GM23338 (cell line): Measurements from ENCODE around the gene TENM3. TPM values are rescaled to one million over a fixed set of nuclear protein-coding genes. Genes with fewer than 3 reads are reported as not detected.

Experiments
- ATAC-seq: fragments of 200-7000 bp; cut with Tn5 transposase; 3 replicates; pipeline ENCODE4 v1.9.1; 2020
- DNase-seq: peaks from one replicate; pipeline ENCODE4 v3.0.0-alpha.2; 2015; ENCODE audit warnings: low spot score
- H2AFZ ChIP-seq: fragments of 200-600 bp; sonication (generic); 2 replicates; pipeline ENCODE4 v1.8.0; 2016; ENCODE audit warnings: antibody characterized with exemption, mild to moderate bottlenecking, moderate library complexity
- H3F3A ChIP-seq: fragments of 200-600 bp; sonication (generic); replicated peaks from 2 replicates; pipeline ENCODE4 v1.8.0; 2017; ENCODE audit warnings: antibody characterized with exemption, mixed run types, low read depth
- H3K27ac ChIP-seq: fragments of 200-600 bp; sonication (generic); 2 replicates; pipeline ENCODE4 v1.6.1; 2016; ENCODE audit warnings: low read depth
- H3K27me3 ChIP-seq: fragments of 200-600 bp; sonication (generic); 2 replicates; pipeline ENCODE4 v1.8.0; 2016; ENCODE audit warnings: mild to moderate bottlenecking, mixed run types, moderate library complexity; ENCODE audit not compliant: insufficient read depth
- H3K36me3 ChIP-seq: fragments of 200-600 bp; sonication (generic); 2 replicates; pipeline ENCODE4 v1.8.0; 2016; ENCODE audit warnings: mild to moderate bottlenecking; ENCODE audit not compliant: insufficient read depth
- H3K4me1 ChIP-seq: fragments of 200-600 bp; sonication (generic); 2 replicates; pipeline ENCODE4 v1.8.0; 2016; ENCODE audit warnings: mild to moderate bottlenecking, moderate library complexity; ENCODE audit not compliant: insufficient read depth
- H3K4me2 ChIP-seq: fragments of 200-600 bp; sonication (generic); 2 replicates; pipeline ENCODE4 v1.7.1; 2017; ENCODE audit warnings: mixed run types
- H3K4me3 ChIP-seq: fragments of 200-600 bp; sonication (generic); 2 replicates; pipeline ENCODE4 v1.6.1; 2016; ENCODE audit warnings: mixed run types
- H3K79me2 ChIP-seq: fragments of 200-600 bp; sonication (generic); replicated peaks from 2 replicates; pipeline ENCODE4 v1.8.0; 2017; ENCODE audit warnings: mild to moderate bottlenecking; ENCODE audit not compliant: insufficient read depth
- H3K9me2 ChIP-seq: fragments of 200-600 bp; sonication (generic); 2 replicates; pipeline ENCODE4 v1.8.0; 2017; ENCODE audit not compliant: insufficient read depth
- H4K20me1 ChIP-seq: fragments of 200-600 bp; sonication (generic); replicated peaks from 2 replicates; pipeline ENCODE4 v1.8.0; 2017; ENCODE audit warnings: mild to moderate bottlenecking; ENCODE audit not compliant: insufficient read depth
- H3K27ac Mint-ChIP-seq: 2 replicates; pipeline ENCODE4 v1.8.0; 2020; ENCODE audit warnings: inconsistent platforms, mild to moderate bottlenecking, moderate library complexity, mixed read lengths
- H3K27me3 Mint-ChIP-seq: 3 replicates; pipeline ENCODE4 v1.8.0; 2022; ENCODE audit warnings: low read depth, mild to moderate bottlenecking, moderate library complexity, mixed read lengths, inconsistent platforms; ENCODE audit not compliant: insufficient read depth, poor library complexity
- H3K36me3 Mint-ChIP-seq: 3 replicates; pipeline ENCODE4 v1.8.0; 2021; ENCODE audit warnings: low read depth, mild to moderate bottlenecking, inconsistent platforms, moderate library complexity, mixed read lengths
- H3K4me1 Mint-ChIP-seq: 3 replicates; pipeline ENCODE4 v1.8.0; 2020; ENCODE audit warnings: mild to moderate bottlenecking, inconsistent platforms, mixed read lengths
- H3K4me3 Mint-ChIP-seq: 3 replicates; pipeline ENCODE4 v1.8.0; 2021; ENCODE audit warnings: moderate library complexity, mild to moderate bottlenecking, inconsistent platforms, mixed read lengths
- H3K9me3 Mint-ChIP-seq: 3 replicates; pipeline ENCODE4 v1.8.0; 2020; ENCODE audit warnings: moderate library complexity, mild to moderate bottlenecking, inconsistent platforms, mixed read lengths
- CTCF ChIP-seq, 2 experiments: fragments of 200-600 bp in 1 of 2; sonication (generic) in 1 of 2; conservative IDR thresholded peaks; 2 replicates each; pipeline versions ENCODE4 v1.5.1 to v1.6.1; 2016 to 2017; ENCODE audit warnings: antibody characterized with exemption in 2 of 2, low read depth in 2 of 2, mild to moderate bottlenecking in 2 of 2, moderate library complexity in 1 of 2
- EZH2 ChIP-seq: fragments of 200-600 bp; sonication (generic); IDR thresholded peaks from one replicate; pipeline ENCODE4 v1.8.0; 2017; ENCODE audit warnings: antibody characterized with exemption, mild to moderate bottlenecking, low read depth; ENCODE audit not compliant: unreplicated experiment
- EZH2phosphoT487 ChIP-seq: fragments of 200-600 bp; sonication (generic); IDR thresholded peaks from one replicate; pipeline ENCODE4 v1.8.1; 2018; ENCODE audit warnings: antibody characterized with exemption; ENCODE audit not compliant: unreplicated experiment
- JUNB ChIP-seq: IDR thresholded peaks from one replicate; pipeline ENCODE4 v1.6.1; 2016; ENCODE audit warnings: antibody characterized with exemption; ENCODE audit not compliant: unreplicated experiment
- NANOG ChIP-seq: IDR thresholded peaks from 2 replicates; pipeline ENCODE4 v1.6.1; 2016; ENCODE audit warnings: antibody characterized with exemption, borderline replicate concordance
- REST ChIP-seq: IDR thresholded peaks from one replicate; pipeline ENCODE4 v1.6.1; 2018; ENCODE audit warnings: antibody characterized with exemption; ENCODE audit not compliant: unreplicated experiment
- ZNF462 ChIP-seq: fragments of 250-450 bp; sonication (Bioruptor Pico); IDR thresholded peaks from 2 replicates; pipeline ENCODE4 v1.5.0; 2020; ENCODE audit warnings: mild to moderate bottlenecking, moderate library complexity
- polyA plus RNA-seq: library from polyadenylated mRNA; unstranded; fragments of >200 nt; fragmentation: Nextera tagmentation; extraction: Ambion mirVana; gene quantifications from 2 replicates; pipeline ENCODE4 v1.2.1, GENCODE V29; 2016
- total RNA-seq: library from RNA; depleted of rRNA; stranded (reverse); fragments of >200 nt; shearing (Covaris generic); gene quantifications from 2 replicates; pipeline ENCODE4 v1.2.3, GENCODE V29; 2014

The TENM3 gene
- total and polyA plus RNA-seq, 2 experiments from 2014 or later, result 22.2 to 128 TPM

DNA sequence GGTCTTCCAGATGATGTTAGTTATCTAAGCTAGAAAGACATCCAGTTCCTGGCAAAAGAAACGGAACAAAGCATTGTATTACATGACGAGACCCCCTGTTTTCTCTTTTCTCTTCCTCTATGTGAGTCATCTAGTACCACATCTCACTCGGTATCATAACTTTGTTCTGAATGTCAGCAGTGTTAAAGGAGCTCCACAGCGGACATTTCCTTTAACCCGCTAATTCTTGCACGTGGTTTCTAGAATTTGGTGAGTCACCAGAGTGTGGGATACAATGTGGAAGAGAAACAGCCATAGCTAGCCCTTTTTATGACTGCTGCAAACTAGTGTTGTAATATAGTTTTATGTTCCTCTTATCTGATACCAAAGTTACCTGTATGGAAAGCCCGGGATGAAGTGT, 243.7 kb downstream of the TENM3 start:
- Histone ChIP-seq H3K4me3 (no peak overlapping the region), H3K9me2 (no peaks in the 10 kb centered on the region), H3K27me3 (no peaks in the 10 kb centered on the region), H3K4me1 (peaks cover 10% of the 10 kb centered on the region; the same call in 1 of the 2 replicates), H2AFZ (no peak overlapping the region), H3K27ac (no peak overlapping the region), H3F3A (no peaks in the 10 kb centered on the region), H3K79me2 (peaks cover 84% of the 10 kb centered on the region), H3K36me3 (no peaks in the 10 kb centered on the region), H3K4me2 (no peak overlapping the region), H4K20me1 (no peaks in the 10 kb centered on the region)
- no peak overlapping the region for H3K27ac Mint-ChIP-seq
- peaks cover 13% of the 10 kb centered on the region for H3K9me3 Mint-ChIP-seq
- no peaks in the 10 kb centered on the region for H3K27me3 Mint-ChIP-seq
- H3K4me3 Mint-ChIP-seq, result no peak overlapping the region
- DNase-seq (peak; percentile 19), ATAC-seq (no peak)
- peaks cover 24% of the 10 kb centered on the region; the same call in 2 of the 3 replicates for H3K36me3 Mint-ChIP-seq
- peaks cover 18% of the 10 kb centered on the region for H3K4me1 Mint-ChIP-seq
- TF ChIP-seq EZH2 (no peak), CTCF (conservative IDR thresholded peaks at IDR 0.05; ENCODE audit: low read depth in 2 of 2) (no peak)

DNA sequence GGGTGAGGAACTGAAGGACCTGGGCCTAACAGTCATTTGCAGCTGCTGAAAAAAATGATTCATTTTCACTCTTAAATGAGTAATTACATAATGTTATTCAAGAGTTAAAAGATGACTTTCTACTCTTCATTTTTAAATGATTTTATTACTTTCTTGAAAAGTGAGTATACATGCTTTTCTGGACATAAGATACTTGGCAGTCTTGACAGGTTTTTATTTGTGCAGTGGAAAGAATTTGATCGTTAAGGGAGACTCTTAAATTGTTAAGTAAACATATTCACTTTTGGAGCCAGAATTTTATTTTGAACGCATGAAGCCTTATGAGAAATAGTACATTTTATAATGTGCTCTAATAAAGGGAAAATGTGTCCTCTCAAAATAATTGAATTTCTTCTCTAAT, 245.7 kb downstream of the TENM3 start:
- Histone ChIP-seq H3K9me2 (no peaks in the 10 kb centered on the region), H2AFZ (no peak overlapping the region), H3K4me2 (no peak overlapping the region), H3K4me3 (no peak overlapping the region), H3K27me3 (no peaks in the 10 kb centered on the region), H3F3A (no peaks in the 10 kb centered on the region), H3K4me1 (0 out of 2 replicates have a peak, but pooled peaks cover 5% of the 10 kb centered on the region), H3K79me2 (peaks cover 83% of the 10 kb centered on the region), H3K27ac (no peak overlapping the region), H4K20me1 (no peaks in the 10 kb centered on the region), H3K36me3 (no peaks in the 10 kb centered on the region)
- peaks cover 18% of the 10 kb centered on the region for H3K4me1 Mint-ChIP-seq
- H3K9me3 Mint-ChIP-seq, result peaks cover 13% of the 10 kb centered on the region
- H3K4me3 Mint-ChIP-seq, result no peak overlapping the region
- H3K36me3 Mint-ChIP-seq, result peaks cover 24% of the 10 kb centered on the region; the same call in 2 of the 3 replicates
- no peak for DNase-seq
- H3K27me3 Mint-ChIP-seq, result no peaks in the 10 kb centered on the region
- H3K27ac Mint-ChIP-seq, result no peak overlapping the region
- no peak for ATAC-seq
- TF ChIP-seq NANOG (no peak), EZH2phosphoT487 (no peak), REST (no peak), EZH2 (no peak), CTCF (conservative IDR thresholded peaks at IDR 0.05; ENCODE audit: low read depth in 2 of 2) (no peak), JUNB (no peak), ZNF462 (CRISPR knock-in tag) (no peak)
